ENCODE measurements around the gene KIF3A.

- TF ChIP-seq CTCF (IDR thresholded peaks at IDR 0.05) (no peak), POLR2A (IDR thresholded peaks at IDR 0.05) (no peak)
These were observed 69.3 kb downstream of the KIF3A start for GRCh38 chr5:132667761-132668705.

Measured in ovary (tissue), 3 donors.